ENCODE measurements around the gene COX5A. TPM values are rescaled to one million over a fixed set of nuclear protein-coding genes. Genes with fewer than 3 reads are reported as not detected.

COX5A gene
- total and polyA plus RNA-seq, 2 donors (not counting 1 experiment from before 2014, with no cell fraction given), result 53.3 to 77.3 TPM

DNA sequence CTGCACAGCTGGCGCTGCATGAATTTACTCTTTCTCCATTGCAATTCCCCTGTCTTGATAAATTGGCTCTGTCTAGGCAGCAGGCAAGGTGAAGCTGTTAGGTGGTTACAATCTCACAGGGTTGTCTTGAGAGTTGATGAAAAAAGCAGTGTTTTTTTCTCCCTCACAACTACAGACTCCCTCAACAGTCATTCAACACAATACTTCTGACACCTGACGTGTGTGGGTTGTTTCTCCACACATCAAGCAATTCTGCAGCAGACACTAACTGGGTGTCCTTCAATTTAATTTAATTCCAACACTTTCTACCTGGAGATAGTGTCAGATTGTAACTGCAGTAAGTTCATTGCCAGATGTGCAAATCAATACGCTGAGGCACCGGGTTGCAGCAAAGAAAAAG is 59.6 kb downstream of the COX5A start:
- no peak overlapping the region for H3K4me2 ChIP-seq (replicated peaks; ENCODE audit: low read depth, low read length, poor library complexity, severe bottlenecking)
- H2AFZ ChIP-seq (ENCODE audit: insufficient read depth, low read depth, low read length, poor library complexity, severe bottlenecking), result no peak overlapping the region
- H3K27ac ChIP-seq (ENCODE audit: low read length in 2 of 2), result no peak overlapping the region
- Mint-ChIP-seq H3K27me3 (no peaks in the 10 kb centered on the region), H3K4me1 (peaks cover 5% of the 10 kb centered on the region), H3K9me3 (ENCODE audit: insufficient read depth) (no peaks in the 10 kb centered on the region), H3K4me3 (no peak overlapping the region), H3K27ac (no peak overlapping the region)
- peaks cover 3 to 7% of the 10 kb centered on the region in 2 donors for H3K4me1 ChIP-seq (ENCODE audit: control insufficient read depth in 2 of 2, insufficient read depth in 2 of 2, low read length in 2 of 2)
- H4K20me1 ChIP-seq (ENCODE audit: control insufficient read depth, insufficient read depth, low read length, poor library complexity, severe bottlenecking), result no peaks in the 10 kb centered on the region
- no peak for ATAC-seq (ENCODE audit: low read depth)
- no peak for DNase-seq
- intact Hi-C loops (cut with micrococcal nuclease), result no loop called here
- no peak overlapping the region for H3K4me3 ChIP-seq (ENCODE audit: control extremely low read depth in 1 of 5, extremely low read depth in 1 of 5, insufficient read depth in 1 of 5, low read depth in 2 of 5, low read length in 4 of 5)
- no peak overlapping the region for H3K9ac ChIP-seq (ENCODE audit: low read length)
- no peaks in the 10 kb centered on the region for H3K79me2 ChIP-seq (ENCODE audit: control insufficient read depth, insufficient read depth, low read length)
- no peaks in the 10 kb centered on the region for H3K27me3 ChIP-seq (replicated peaks in 1 of 4; ENCODE audit: control extremely low read depth in 1 of 4, control insufficient read depth in 3 of 4, insufficient read depth in 4 of 4, low read length in 3 of 4)
- TF ChIP-seq EZH2 (IDR thresholded peaks at IDR 0.05; ENCODE audit: borderline replicate concordance, insufficient read depth, low read depth, low read length, poor library complexity, severe bottlenecking) (no peak), CTCF (IDR thresholded peaks at IDR 0.05) (no peak)
- H3K9me3 ChIP-seq (ENCODE audit: control extremely low read depth in 1 of 3, control insufficient read depth in 2 of 3, insufficient read depth in 1 of 3, low read length in 2 of 3), result peaks cover 0 to 9% (median 3%) of the 10 kb centered on the region in 3 donors
- POLR2A ChIA-PET, result no interaction called here
- CTCF ChIA-PET, result interaction anchor here (2.8 kb wide), 1 partner anchor 23 kb away, joined by 9 read pairs; no protein-coding TSS in a partner anchor
- whole genome bisulfite sequencing (ENCODE audit: insufficient coverage), result 100% methylated on average over 1 of the region's 4 CpGs
- H3K36me3 ChIP-seq (replicated peaks in 1 of 2; ENCODE audit: control extremely low read depth in 1 of 2, control insufficient read depth in 1 of 2, extremely low read depth in 1 of 2, insufficient read depth in 2 of 2, low read length in 1 of 2), result no peaks in the 10 kb centered on the region

DNA sequence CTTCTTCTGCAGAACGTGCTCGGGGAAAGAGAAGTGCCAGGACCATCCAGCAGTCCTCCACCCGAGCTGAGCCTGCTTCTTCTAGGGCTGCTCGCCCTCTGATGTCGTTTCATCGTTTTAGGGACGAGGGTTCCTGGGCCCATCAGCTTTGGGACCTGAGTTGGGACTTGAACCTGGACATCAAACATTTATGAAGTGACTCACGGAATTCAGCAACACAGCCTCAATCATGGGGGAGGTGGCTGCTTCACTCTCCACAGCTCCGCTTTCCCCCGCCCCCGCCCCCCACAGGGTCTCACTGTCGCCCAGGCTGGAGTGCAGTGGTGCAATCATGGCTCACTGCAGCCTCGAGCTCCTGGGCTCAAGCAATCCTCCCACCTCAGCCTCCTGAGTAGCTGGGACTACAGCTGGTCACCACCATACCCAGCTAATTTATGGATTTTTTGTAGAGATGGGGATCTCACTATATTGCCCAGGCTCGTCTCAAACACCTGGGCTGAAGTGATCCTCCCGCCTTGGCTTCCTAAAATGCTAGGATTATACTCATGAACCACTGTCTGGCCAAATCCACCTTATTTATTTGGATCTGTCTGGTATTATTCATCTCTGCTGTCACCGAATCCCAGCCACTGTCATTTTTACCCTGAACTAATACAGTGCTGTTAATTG is 64.0 kb downstream of the COX5A start:
- Mint-ChIP-seq H3K4me3 (peak overlapping the region; percentile 95), H3K27ac (peak overlapping the region; percentile 98), H3K9me3 (ENCODE audit: insufficient read depth) (no peaks in the 10 kb centered on the region), H3K4me1 (peaks cover 37% of the 10 kb centered on the region), H3K27me3 (no peaks in the 10 kb centered on the region)
- Histone ChIP-seq H3K4me2 (replicated peaks; ENCODE audit: low read depth, low read length, poor library complexity, severe bottlenecking) (peak overlapping the region; percentile 98), H3K9ac (ENCODE audit: low read length) (peak overlapping the region; percentile 88), H2AFZ (ENCODE audit: insufficient read depth, low read depth, low read length, poor library complexity, severe bottlenecking) (peak overlapping the region; percentile 95), H3K9me3 (ENCODE audit: control extremely low read depth in 1 of 3, control insufficient read depth in 2 of 3, insufficient read depth in 1 of 3, low read length in 2 of 3) (no peaks in the 10 kb centered on the region), H3K36me3 (replicated peaks in 1 of 2; ENCODE audit: control extremely low read depth in 1 of 2, control insufficient read depth in 1 of 2, extremely low read depth in 1 of 2, insufficient read depth in 2 of 2, low read length in 1 of 2) (peaks cover 0 to 4% of the 10 kb centered on the region in 2 experiments), H4K20me1 (ENCODE audit: control insufficient read depth, insufficient read depth, low read length, poor library complexity, severe bottlenecking) (peaks cover 32% of the 10 kb centered on the region), H3K4me1 (ENCODE audit: control insufficient read depth in 2 of 2, insufficient read depth in 2 of 2, low read length in 2 of 2) (peaks cover 31 to 45% of the 10 kb centered on the region in 2 donors), H3K4me3 (ENCODE audit: control extremely low read depth in 1 of 5, extremely low read depth in 1 of 5, insufficient read depth in 1 of 5, low read depth in 2 of 5, low read length in 4 of 5) (peak overlapping the region; percentile 64 to 91 (median 83)), H3K79me2 (ENCODE audit: control insufficient read depth, insufficient read depth, low read length) (peaks cover 42% of the 10 kb centered on the region), H3K27me3 (replicated peaks in 1 of 4; ENCODE audit: control extremely low read depth in 1 of 4, control insufficient read depth in 3 of 4, insufficient read depth in 4 of 4, low read length in 3 of 4) (no peaks in the 10 kb centered on the region), H3K27ac (ENCODE audit: low read length in 2 of 2) (peak overlapping the region; percentile 38 to 59)
- CTCF ChIA-PET, result interaction anchor here (0.9 to 3.1 kb wide), 4 partner anchors 16 to 32 kb away, joined by 3 to 16 read pairs (median 4); partner anchors contain the start of gene MPI
- DNase-seq, result no peak
- intact Hi-C loops (cut with micrococcal nuclease), result loop anchor here (1.0 to 2.0 kb wide), 7 partner anchors 15 to 328 kb away; partner anchors contain the start of genes COX5A, FAM219B, MPI and ULK3
- no peak for ATAC-seq (ENCODE audit: low read depth)
- POLR2A ChIA-PET, result interaction anchor here (0.5 to 0.9 kb wide), 3 partner anchors 16 to 151 kb away, joined by 3 to 4 read pairs (median 4); no protein-coding TSS in a partner anchor
- no peak for TF ChIP-seq CTCF (IDR thresholded peaks at IDR 0.05)
- TF ChIP-seq EZH2 (IDR thresholded peaks at IDR 0.05; ENCODE audit: borderline replicate concordance, insufficient read depth, low read depth, low read length, poor library complexity, severe bottlenecking), result no peak
- 21% methylated on average over 10 of the region's 16 CpGs for WGBS (ENCODE audit: insufficient coverage)
